HepG2 (cell line): ENCODE data around the gene VCL. TPM values are rescaled to one million over a fixed set of nuclear protein-coding genes. Genes with fewer than 3 reads are reported as not detected.

Experiments
- ARID2 ChIP-seq: sonication (generic); formaldehyde crosslinking; IDR thresholded peaks from 2 replicates; pipeline ENCODE4 v1.8.1; 2022; ENCODE audit warnings: mild to moderate bottlenecking, missing genetic modification reagents, borderline replicate concordance
- ATF4 ChIP-seq, 2 experiments: fragments of 450-650 bp in 1 of 2; sonication (generic) in 1 of 2; formaldehyde crosslinking; IDR thresholded peaks; 2 replicates each; pipeline versions ENCODE4 v1.5.0 to v1.8.0; 2020 to 2022; ENCODE audit warnings: mild to moderate bottlenecking in 1 of 2, missing genetic modification reagents in 1 of 2
- FLYWCH1 ChIP-seq: sonication (generic); formaldehyde crosslinking; IDR thresholded peaks from 2 replicates; pipeline ENCODE4 v1.8.1; 2023; ENCODE audit warnings: mild to moderate bottlenecking, missing genetic modification reagents
- GATAD2A ChIP-seq: IDR thresholded peaks from 2 replicates; pipeline ENCODE4 v1.6.1; 2016
- HNF1A ChIP-seq, 2 experiments: sonication (generic) in 1 of 2; formaldehyde crosslinking in 1 of 2; IDR thresholded peaks; 2 replicates each; pipeline versions ENCODE4 v1.4.0 to v1.6.1; 2016 to 2020; ENCODE audit warnings: borderline replicate concordance in 1 of 2, low read depth in 1 of 2, mild to moderate bottlenecking in 1 of 2, missing genetic modification reagents in 1 of 2
- IKZF5 ChIP-seq: IDR thresholded peaks from 2 replicates; pipeline ENCODE4 v1.6.1; 2018; ENCODE audit warnings: missing genetic modification reagents, mild to moderate bottlenecking, missing compliant biosample characterization
- MAZ ChIP-seq, 2 experiments: sonication (generic) in 1 of 2; formaldehyde crosslinking in 1 of 2; IDR thresholded peaks; 2 replicates each; pipeline versions ENCODE4 v1.5.0 to v1.6.1; 2012 to 2020; ENCODE audit warnings: low read depth in 2 of 2, mild to moderate bottlenecking in 2 of 2, borderline replicate concordance in 1 of 2, improper control_type of control experiment in 1 of 2, low read length in 1 of 2, missing genetic modification reagents in 1 of 2, moderate library complexity in 1 of 2
- MBD4 ChIP-seq: IDR thresholded peaks from 2 replicates; pipeline ENCODE4 v1.6.1; 2012; ENCODE audit warnings: low read length, inconsistent platforms, borderline replicate concordance
- PAX8 ChIP-seq: sonication (generic); formaldehyde crosslinking; IDR thresholded peaks from 2 replicates; pipeline ENCODE4 v1.8.0; 2022; ENCODE audit warnings: mild to moderate bottlenecking, missing genetic modification reagents, borderline replicate concordance
- ZBTB1 ChIP-seq: sonication (generic); formaldehyde crosslinking; IDR thresholded peaks from 2 replicates; pipeline ENCODE4 v1.4.0; 2020; ENCODE audit warnings: missing genetic modification reagents, borderline replicate concordance
- ZBTB42 ChIP-seq: sonication (generic); formaldehyde crosslinking; IDR thresholded peaks from 2 replicates; pipeline ENCODE4 v1.5.0; 2020; ENCODE audit warnings: mild to moderate bottlenecking, missing genetic modification reagents
- ZBTB8A ChIP-seq: sonication (generic); formaldehyde crosslinking; IDR thresholded peaks from 2 replicates; pipeline ENCODE4 v1.4.0; 2020; ENCODE audit warnings: mild to moderate bottlenecking, low read depth, missing genetic modification reagents, borderline replicate concordance
- ZMYM2 ChIP-seq: sonication (generic); formaldehyde crosslinking; IDR thresholded peaks from 2 replicates; pipeline ENCODE4 v1.8.0; 2022; ENCODE audit warnings: mild to moderate bottlenecking, missing genetic modification reagents
- ZNF280D ChIP-seq: sonication (generic); formaldehyde crosslinking; IDR thresholded peaks from 2 replicates; pipeline ENCODE4 v1.5.1; 2020; ENCODE audit warnings: mild to moderate bottlenecking, missing genetic modification reagents
- ZNF282 ChIP-seq: fragments of 450-650 bp; IDR thresholded peaks from 2 replicates; pipeline ENCODE4 v1.6.1; 2018; ENCODE audit not compliant: partially characterized antibody
- ZNF501 ChIP-seq: sonication (generic); formaldehyde crosslinking; IDR thresholded peaks from 2 replicates; pipeline ENCODE4 v1.5.1; 2020; ENCODE audit warnings: mild to moderate bottlenecking, moderate library complexity, missing genetic modification reagents
- polyA plus RNA-seq, 8 experiments: library from polyadenylated mRNA; depleted of rRNA in 3 of 8; stranded (reverse) in 7 of 8; unstranded in 1 of 8; fragments of >200 nt; fragmentation: Illumina TruSeq in 4 of 8; extraction: Trizol in 4 of 8; gene quantifications; 2 replicates each; pipeline versions ENCODE4 v1.2.1 to v1.2.3, GENCODE V29; 2011 to 2016; ENCODE audit warnings: low read depth in 4 of 8, missing spikeins in 1 of 8, mixed read lengths in 1 of 8; ENCODE audit not compliant: insufficient read depth in 1 of 8
- total RNA-seq, 5 experiments: library from RNA; depleted of rRNA; stranded (reverse); fragments of >200 nt; fragmentation: Illumina TruSeq; extraction: Trizol; gene quantifications; 2 replicates each; pipeline ENCODE4 v1.2.3, GENCODE V29; 2016; ENCODE audit warnings: low read depth in 1 of 5

Gene VCL
- total and polyA plus RNA-seq, 2 of the 13 experiments (the other 11 are each of a cell fraction or from before 2014, with no cell fraction given), result 17.3 to 26.9 TPM

- TF ChIP-seq ZNF501 (CRISPR knock-in tag), result no peak
- TF ChIP-seq PAX8 (CRISPR knock-in tag), result peak; percentile 73; the same call in 1 of the 2 replicates
- TF ChIP-seq ATF4 (CRISPR knock-in tag; IDR thresholded peaks at IDR 0.05), result no peak
- TF ChIP-seq ZBTB42 (CRISPR knock-in tag), result no peak
- TF ChIP-seq ZBTB1, result no peak
- TF ChIP-seq MBD4, result no peak
- no peak for TF ChIP-seq ZMYM2 (CRISPR knock-in tag)
- no peak for TF ChIP-seq ZNF280D (CRISPR knock-in tag)
- no peak for TF ChIP-seq FLYWCH1 (CRISPR knock-in tag)
- peak; percentile 37; the same call in 1 of the 2 replicates for TF ChIP-seq MAZ (IDR thresholded peaks at IDR 0.05; ENCODE audit: borderline replicate concordance, low read depth, low read length)
- no peak for TF ChIP-seq MAZ (CRISPR knock-in tag; IDR thresholded peaks at IDR 0.05; ENCODE audit: low read depth)
- no peak; the same call in 1 of the 2 replicates for TF ChIP-seq HNF1A (IDR thresholded peaks at IDR 0.05; ENCODE audit: low read depth)
- TF ChIP-seq HNF1A (CRISPR knock-in tag; IDR thresholded peaks at IDR 0.05; ENCODE audit: borderline replicate concordance), result no peak
- no peak; the same call in 1 of the 2 replicates for TF ChIP-seq GATAD2A (CRISPR knock-in tag)
- no peak for TF ChIP-seq ZBTB8A
- no peak for TF ChIP-seq ARID2 (CRISPR knock-in tag)
- TF ChIP-seq ZNF282, result no peak
- TF ChIP-seq IKZF5, result no peak
These were observed 153.3 kb downstream of the VCL start, which contains the start of gene ADK (continued) for GRCh38 chr10:74150990-74151878.
